OCI-LY3 (cell line): Measurements from ENCODE around the gene NR2F6.
"Not testable (repeated sequence)": the region's sequence is repeated elsewhere in the genome, so short reads cannot be mapped to it uniquely, and the experiment has no call there.

ENCODE experiments used
- H2AFZ ChIP-seq: fragments of 200-600, 300-600 bp; shearing (Covaris generic); 2 replicates; pipeline ENCODE4 v1.6.0; 2014; ENCODE audit warnings: antibody characterized with exemption, low read depth, low read length
- H3K27ac ChIP-seq: fragments of 200-600, 300-600 bp; sonication (generic); 2 replicates; pipeline ENCODE4 v1.5.1; 2014; ENCODE audit warnings: mild to moderate bottlenecking, low read length, moderate library complexity, mixed read lengths
- H3K27me3 ChIP-seq: fragments of 200-600, 300-600 bp; sonication (generic); 2 replicates; pipeline ENCODE4 v1.6.1; 2014; ENCODE audit warnings: low read depth, low read length, mixed read lengths
- H3K36me3 ChIP-seq: fragments of 200-600, 300-600 bp; sonication (generic); replicated peaks from 2 replicates; pipeline ENCODE3; 2014; ENCODE audit warnings: low read depth, low read length, mixed read lengths
- H3K4me1 ChIP-seq: fragments of 300-600, 200-600 bp; sonication (generic); 2 replicates; pipeline ENCODE4 v1.6.1; 2014; ENCODE audit warnings: low read length, mixed read lengths
- H3K4me2 ChIP-seq: fragments of 200-600, 300-600 bp; sonication (generic); 2 replicates; pipeline ENCODE4 v1.6.1; 2014; ENCODE audit warnings: low read length, mixed read lengths
- H3K4me3 ChIP-seq: fragments of 300-600, 200-600 bp; sonication (generic); 2 replicates; pipeline ENCODE4 v1.5.1; 2014; ENCODE audit warnings: antibody characterized with exemption, mild to moderate bottlenecking, low read length, moderate library complexity
- H3K79me2 ChIP-seq: fragments of 300-600, 200-600 bp; shearing (Covaris generic); 2 replicates; pipeline ENCODE4 v1.6.1; 2014; ENCODE audit warnings: mild to moderate bottlenecking, low read length, mixed read lengths
- H3K9ac ChIP-seq: fragments of 300-600, 200-600 bp; shearing (Covaris generic); 2 replicates; pipeline ENCODE4 v1.6.0; 2014; ENCODE audit warnings: mild to moderate bottlenecking, low read length, moderate library complexity
- H3K9me3 ChIP-seq: fragments of 200-600, 300-600 bp; shearing (Covaris generic); 2 replicates; pipeline ENCODE4 v1.6.1; 2014; ENCODE audit warnings: low read length, mixed read lengths; ENCODE audit not compliant: insufficient read depth
- H4K20me1 ChIP-seq: fragments of 200-600, 300-600 bp; sonication (generic); 2 replicates; pipeline ENCODE4 v1.6.1; 2016; ENCODE audit warnings: low read length, mixed read lengths; ENCODE audit not compliant: insufficient read depth
- CTCF ChIP-seq: fragments of 200-600, 300-600 bp; sonication (generic); IDR thresholded peaks from 2 replicates; pipeline ENCODE4 v1.5.1; 2014; ENCODE audit warnings: antibody characterized with exemption, low read length, low read depth
- EZH2phosphoT487 ChIP-seq: fragments of 200-600 bp; shearing (Covaris generic); IDR thresholded peaks from 2 replicates; pipeline ENCODE4 v1.6.1; 2018; ENCODE audit warnings: antibody characterized with exemption, mixed run types, low read depth

The NR2F6 gene

DNA sequence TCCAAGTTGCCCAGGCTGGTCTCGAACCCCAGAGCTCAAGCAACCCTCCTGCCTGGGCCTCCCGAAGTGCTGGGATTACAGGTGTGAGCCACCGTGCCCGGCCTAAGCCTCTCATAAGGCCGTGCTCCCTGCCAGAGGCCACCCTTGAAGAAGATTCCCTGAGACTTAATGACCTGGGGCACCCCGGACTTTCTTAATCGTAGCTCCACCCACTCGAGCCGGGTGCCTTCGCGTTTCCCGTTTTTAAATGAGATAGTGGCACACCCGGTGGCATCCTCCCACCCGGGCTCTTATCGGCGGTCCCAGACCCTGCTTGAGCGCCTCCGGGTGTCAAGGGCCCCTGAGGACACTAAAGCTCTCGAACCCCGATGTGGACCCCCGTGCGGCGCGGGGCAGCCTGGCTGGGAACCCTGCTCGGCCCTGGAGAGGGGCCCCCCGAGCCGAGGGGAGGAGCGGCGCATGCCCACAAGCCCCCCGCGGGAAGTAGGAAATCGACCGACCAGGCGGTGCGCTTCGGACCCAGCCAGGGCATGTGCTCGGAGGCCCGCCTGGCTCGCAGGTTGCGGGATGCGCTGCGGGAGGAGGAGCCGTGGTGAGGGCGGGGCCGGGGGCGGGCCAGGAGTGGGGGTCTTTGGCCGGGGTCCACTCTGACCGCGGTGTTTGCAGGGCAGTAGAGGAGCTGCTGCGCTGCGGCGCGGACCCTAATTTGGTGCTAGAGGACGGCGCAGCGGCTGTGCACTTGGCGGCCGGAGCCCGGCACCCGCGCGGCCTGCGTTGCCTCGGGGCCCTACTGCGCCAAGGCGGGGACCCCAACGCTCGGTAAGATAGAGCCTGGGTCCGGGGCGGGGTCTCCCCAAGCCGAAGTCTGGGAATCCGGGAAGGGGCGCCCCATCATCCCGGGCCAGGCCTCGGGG is 35.9 kb upstream of the NR2F6 start, which contains the start of gene ANKLE1:
ANKLE1 (plus strand) TSS at position 511 of the 914 bp plus-strand sequence; CDS start at position 531, 20 bp downstream.
- peaks cover 6% of the 10 kb centered on the region for H3K36me3 ChIP-seq
- TF ChIP-seq CTCF (no peak), EZH2phosphoT487 (no peak)
- no peaks in the 10 kb centered on the region for H3K27me3 ChIP-seq
- no peaks in the 10 kb centered on the region for H3K9me3 ChIP-seq
- no peak within 1 kb of the TSS for H3K27ac ChIP-seq
- H2AFZ ChIP-seq: no peak within 1 kb of the TSS
- H3K4me1 ChIP-seq: peaks cover 3% of the 10 kb centered on the region
- H3K4me3 ChIP-seq: peak within 1 kb of the TSS; percentile 65
- H4K20me1 ChIP-seq: no peaks in the 10 kb centered on the region
- H3K4me2 ChIP-seq: peak within 1 kb of the TSS; percentile 63
- no peaks in the 10 kb centered on the region for H3K79me2 ChIP-seq
- H3K9ac ChIP-seq: no peak within 1 kb of the TSS

- H4K20me1 ChIP-seq: no peaks in the 10 kb centered on the region
- H3K36me3 ChIP-seq: peaks cover 22% of the 10 kb centered on the region
- H3K79me2 ChIP-seq: no peaks in the 10 kb centered on the region
- H2AFZ ChIP-seq: no peak overlapping the region
- H3K9me3 ChIP-seq: no peaks in the 10 kb centered on the region
- H3K27me3 ChIP-seq: no peaks in the 10 kb centered on the region
- H3K9ac ChIP-seq: no peak overlapping the region
- TF ChIP-seq CTCF: no peak
- no peak for TF ChIP-seq EZH2phosphoT487
- peaks cover 3% of the 10 kb centered on the region for H3K4me1 ChIP-seq
- H3K4me2 ChIP-seq: no peak overlapping the region
- H3K4me3 ChIP-seq: no peak overlapping the region
- no peak overlapping the region for H3K27ac ChIP-seq
These were observed 33.7 kb upstream of the NR2F6 start for GRCh38 chr19:17279436-17279835.

DNA sequence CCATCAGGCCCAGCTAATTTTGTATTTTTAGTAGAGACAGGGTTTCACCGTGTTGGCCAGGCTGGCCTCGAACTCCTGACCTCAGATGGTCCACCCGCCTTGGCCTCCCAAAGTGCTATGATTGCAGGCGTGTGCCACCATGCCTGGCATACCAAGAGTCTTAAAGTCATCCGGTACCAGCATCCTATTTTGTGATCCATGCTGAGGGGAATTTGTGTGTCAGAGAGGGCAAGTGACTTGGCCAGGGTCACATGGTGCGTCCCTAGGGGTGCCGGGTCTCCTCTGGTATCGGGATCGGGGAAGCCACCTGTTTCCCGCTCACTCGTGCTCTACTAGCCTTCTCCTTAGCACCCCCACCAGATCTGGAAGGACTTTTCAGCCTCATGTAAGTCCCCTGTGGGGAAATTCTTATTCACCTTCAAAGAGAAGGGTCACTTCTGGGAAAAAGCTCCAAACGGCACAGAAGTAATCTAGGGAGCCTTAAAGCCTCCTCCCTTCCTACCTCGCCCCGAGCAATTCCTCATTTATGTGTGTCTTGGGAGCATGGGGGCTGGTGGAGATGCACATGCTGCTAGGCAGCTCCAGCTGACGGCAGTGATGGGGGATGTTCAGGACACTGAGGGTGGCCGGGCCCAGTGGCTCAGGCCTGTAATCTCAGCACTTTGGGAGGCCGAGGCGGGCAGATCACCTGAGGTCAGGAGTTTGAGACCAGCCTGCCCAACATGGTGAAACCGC is 29.9 kb upstream of the NR2F6 start:
- no peak overlapping the region for H3K9ac ChIP-seq
- peaks cover 38% of the 10 kb centered on the region for H3K36me3 ChIP-seq

DNA sequence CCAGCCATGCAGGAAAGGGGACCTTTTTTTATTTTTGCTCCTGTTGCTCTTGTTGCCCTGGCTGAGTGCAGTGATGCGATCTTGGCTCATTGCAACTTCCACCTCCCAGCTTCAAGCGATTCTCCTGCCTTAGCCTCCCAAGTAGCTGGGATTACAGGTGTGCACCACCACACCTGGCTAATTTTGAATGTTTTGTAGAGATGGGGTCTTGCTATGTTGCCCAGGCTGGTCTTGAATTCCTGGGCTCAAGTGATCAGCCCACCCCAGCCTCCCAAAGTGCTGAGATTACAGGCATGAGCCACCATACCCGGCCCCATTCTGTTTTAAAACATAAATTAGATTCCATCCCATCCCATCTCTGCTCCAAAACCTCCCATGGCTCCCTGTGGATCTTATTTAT is 29.2 kb upstream of the NR2F6 start:
- peaks cover 42% of the 10 kb centered on the region for H3K36me3 ChIP-seq
- H3K4me1 ChIP-seq, H3K4me2 ChIP-seq, H3K9ac ChIP-seq, H4K20me1 ChIP-seq, H2AFZ ChIP-seq, H3K27ac ChIP-seq, H3K79me2 ChIP-seq, H3K27me3 ChIP-seq, H3K9me3 ChIP-seq, H3K4me3 ChIP-seq: not testable (repeated sequence)

More for the DNA sequence above, 29.9 kb upstream of the NR2F6 start:
- no peaks in the 10 kb centered on the region for H3K9me3 ChIP-seq
- no peak overlapping the region for H3K4me2 ChIP-seq
- no peak overlapping the region for H3K27ac ChIP-seq
- no peaks in the 10 kb centered on the region for H3K27me3 ChIP-seq
- H4K20me1 ChIP-seq: no peaks in the 10 kb centered on the region
- H3K79me2 ChIP-seq: no peaks in the 10 kb centered on the region
- no peaks in the 10 kb centered on the region for H3K4me1 ChIP-seq
- H3K4me3 ChIP-seq: no peak overlapping the region
- H2AFZ ChIP-seq: no peak overlapping the region
- TF ChIP-seq CTCF (no peak), EZH2phosphoT487 (no peak)
